Stimulated activated naive CD8-positive, alpha-beta T cell treated with anti-CD3 and anti-CD28 coated beads, Interleukin-15, Interleukin-2, amounts not matched to agents 100 U/mL and 50 U/mL, for 24 hours (primary cell): ENCODE data around the gene AAGAB.
"Not testable (repeated sequence)": the region's sequence is repeated elsewhere in the genome, so short reads cannot be mapped to it uniquely, and the experiment has no call there.

Experiments used
- ATAC-seq: fragments of 150-1000 bp; cut with Tn5 transposase; one replicate; pipeline ENCODE4 v1.10.0; 2021
- DNase-seq: peaks from one replicate; pipeline ENCODE4 v3.0.0; 2021

AAGAB gene, protein sequence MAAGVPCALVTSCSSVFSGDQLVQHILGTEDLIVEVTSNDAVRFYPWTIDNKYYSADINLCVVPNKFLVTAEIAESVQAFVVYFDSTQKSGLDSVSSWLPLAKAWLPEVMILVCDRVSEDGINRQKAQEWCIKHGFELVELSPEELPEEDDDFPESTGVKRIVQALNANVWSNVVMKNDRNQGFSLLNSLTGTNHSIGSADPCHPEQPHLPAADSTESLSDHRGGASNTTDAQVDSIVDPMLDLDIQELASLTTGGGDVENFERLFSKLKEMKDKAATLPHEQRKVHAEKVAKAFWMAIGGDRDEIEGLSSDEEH

DNA sequence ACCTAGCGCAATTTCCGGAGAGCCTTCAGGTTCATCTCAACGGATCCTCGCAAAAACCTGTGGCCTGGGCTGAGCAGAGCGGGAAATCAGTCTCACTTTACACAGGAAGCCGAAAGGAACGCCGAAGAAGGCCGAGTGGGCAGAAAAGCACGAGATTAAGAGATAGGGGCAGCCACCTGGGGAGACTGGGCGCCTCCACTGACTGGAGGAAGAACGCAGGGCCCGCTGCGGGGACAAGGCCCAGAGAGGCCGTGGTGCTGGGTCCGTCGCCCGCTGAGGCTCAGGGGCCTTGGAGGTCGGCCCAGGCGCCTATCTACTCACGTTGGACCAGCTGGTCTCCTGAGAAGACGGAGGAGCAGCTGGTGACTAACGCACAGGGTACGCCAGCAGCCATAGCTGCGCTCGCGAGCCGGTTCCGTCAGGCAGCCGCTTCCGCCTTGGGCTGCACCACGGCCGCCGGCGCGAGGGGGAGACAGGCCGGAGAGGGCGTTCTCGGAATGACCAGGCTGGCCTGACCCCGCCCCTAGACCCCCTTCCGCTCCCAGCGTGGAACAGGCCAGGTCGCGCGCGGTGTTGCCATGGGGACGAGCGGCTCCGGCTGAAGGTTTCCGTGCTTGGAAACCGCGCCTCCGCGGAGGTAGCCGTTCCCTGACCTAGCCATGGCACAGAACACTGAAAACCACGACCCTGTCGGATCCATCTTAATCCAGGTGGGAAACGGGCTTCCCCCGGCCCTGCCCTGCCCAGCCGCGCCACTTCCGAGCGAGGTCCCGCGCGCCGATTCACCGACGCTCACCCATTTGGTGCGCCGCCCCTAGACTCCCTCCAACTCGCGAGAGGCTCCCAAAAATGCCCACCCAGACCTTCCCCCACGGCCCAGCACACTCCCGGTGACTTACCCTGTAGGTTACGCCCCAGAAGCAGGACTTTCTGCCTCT, at the start of gene AAGAB, which contains the start of gene IQCH:
AAGAB (minus strand) TSS at position 424 of the 938 bp plus-strand sequence; CDS start at position 394, 30 bp downstream.
IQCH (plus strand) TSS at position 549 of the 938 bp plus-strand sequence; CDS start at position 660, 111 bp downstream.
- DNase-seq (peak; percentile 99), ATAC-seq (peak; percentile 97)

DNA sequence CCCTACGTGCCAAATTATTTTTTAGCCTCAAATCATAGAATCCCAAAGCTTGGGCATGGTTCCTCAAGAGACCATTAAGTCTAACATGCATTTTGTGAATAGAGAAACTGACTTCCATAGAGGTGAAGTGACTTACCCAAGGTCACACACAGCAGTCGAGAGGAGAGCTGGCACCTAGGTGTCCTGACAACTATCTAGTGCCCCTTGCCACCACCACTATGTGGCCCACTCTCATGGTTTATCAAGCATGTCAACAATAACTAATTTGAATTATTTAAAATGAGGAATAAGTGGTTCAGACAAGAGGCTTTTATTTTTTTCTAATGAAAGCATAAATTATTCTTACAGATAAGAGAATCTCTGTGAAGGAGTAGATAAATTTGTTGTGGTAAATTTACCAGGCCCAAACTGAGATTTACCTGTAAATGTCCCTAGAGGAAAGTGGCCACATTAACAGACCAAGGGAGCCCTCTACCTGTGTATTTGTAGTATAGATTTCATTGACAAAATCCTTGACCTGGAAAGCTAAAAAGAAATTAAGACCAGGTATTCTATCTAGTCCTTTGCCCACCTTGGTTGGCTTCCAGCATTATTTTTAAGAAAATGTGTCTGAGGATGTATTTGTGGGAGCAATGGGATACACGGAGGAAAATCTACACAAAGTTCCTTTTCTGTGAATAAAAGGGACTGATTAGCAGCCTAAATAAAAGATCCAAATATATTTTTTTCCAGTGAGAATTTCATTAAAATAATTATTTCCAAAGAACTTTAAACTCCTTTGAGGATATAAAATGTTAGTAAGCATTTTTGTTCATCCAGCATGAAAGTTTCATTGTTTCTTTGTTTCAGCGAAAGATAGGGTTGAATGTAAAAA, 49.3 kb upstream of the AAGAB start:
- DNase-seq (no peak), ATAC-seq (no peak)

DNA sequence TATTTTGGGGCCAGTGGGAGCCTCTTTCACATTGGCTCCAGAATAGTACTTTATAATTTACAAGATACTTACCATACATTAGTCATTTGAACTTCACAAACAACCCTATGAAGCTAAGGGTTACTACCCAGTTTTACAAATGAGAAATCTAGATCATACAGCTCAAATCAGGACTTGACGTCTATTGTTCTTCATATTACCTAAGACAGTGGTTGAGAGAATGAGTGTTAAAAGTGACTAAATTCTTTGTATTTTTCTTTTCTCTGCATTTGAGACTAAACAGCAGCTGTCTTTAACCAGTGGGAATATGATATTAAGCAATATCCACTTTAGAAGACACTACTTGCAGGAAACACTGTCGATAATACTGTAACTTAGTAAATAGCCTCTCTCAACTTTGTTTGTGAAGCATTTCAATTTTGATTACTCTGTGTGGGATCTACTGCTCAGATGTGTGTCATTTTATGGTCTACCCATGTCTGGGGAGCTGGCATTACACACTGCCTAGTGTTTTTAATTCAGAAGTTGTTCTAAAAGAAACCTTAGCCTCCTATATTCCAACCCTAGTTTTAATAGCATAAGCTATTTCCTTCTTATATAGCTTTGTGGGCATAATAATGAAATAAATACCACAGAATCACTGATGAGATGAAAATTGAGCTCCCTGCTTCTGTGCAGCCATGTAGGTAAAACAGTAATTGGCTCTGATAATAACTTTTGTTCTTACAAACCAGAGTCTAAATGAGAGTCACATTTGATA, 46.0 kb upstream of the AAGAB start:
- no peak for ATAC-seq
- no peak for DNase-seq

DNA sequence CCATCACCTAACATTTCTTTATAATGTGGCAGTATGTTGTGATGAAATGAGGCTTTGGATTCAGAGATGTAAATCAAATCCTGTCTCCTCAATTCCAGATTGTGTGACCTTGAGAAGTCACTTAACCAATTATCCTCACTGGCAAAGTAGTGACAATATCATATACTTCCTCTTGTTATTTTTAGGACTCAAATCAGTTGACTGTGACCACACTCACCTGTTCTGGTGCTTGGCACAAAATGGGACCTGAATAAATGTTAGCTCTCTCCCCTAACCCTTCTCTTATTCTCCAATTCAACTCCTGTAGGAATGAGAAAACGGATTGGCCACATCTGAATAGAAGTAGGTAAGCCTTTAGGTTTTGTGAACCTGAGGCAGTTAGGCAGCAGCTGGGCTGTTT, 42.2 kb upstream of the AAGAB start:
- DNase-seq (no peak), ATAC-seq (no peak)

DNA sequence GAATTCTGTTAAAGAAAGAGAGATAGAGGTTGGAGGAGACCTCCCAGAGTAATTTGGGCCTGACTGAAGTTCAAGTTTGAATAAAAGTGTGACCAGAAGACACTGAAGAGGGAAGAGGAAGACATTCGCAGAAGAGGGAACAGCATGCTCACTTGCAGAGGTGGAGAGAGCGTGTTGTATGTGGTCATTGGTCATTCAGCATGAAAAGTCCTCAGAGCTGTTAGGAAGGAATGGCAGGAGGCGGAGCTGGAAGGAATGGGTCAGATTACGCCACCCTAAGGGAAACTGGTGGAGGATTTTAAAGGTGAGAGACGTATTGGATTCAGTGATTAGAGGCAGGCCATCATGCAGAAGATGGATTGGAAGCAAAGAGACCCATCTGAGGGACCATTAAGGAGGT, 41.7 kb upstream of the AAGAB start:
- DNase-seq = no peak
- no peak for ATAC-seq

DNA sequence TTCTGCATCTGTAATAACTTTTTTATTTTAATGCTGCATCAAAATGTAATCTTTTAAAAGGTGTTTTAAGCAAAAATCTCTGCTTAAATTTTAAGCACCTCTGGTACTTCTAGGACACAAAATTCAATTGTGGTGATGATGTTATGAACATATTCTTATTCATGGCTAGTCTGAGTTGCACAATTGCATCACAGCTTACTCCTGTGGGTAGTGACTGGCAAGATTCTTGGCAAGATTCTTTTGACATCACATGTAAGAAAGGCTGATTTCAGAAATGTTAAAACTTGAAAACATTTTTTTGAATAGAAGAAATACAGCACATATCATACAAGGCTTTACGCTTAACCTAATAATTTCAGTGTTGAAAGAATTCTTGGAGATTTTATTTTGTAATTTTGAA, 35.9 kb upstream of the AAGAB start:
- DNase-seq = no peak
- ATAC-seq = no peak

DNA sequence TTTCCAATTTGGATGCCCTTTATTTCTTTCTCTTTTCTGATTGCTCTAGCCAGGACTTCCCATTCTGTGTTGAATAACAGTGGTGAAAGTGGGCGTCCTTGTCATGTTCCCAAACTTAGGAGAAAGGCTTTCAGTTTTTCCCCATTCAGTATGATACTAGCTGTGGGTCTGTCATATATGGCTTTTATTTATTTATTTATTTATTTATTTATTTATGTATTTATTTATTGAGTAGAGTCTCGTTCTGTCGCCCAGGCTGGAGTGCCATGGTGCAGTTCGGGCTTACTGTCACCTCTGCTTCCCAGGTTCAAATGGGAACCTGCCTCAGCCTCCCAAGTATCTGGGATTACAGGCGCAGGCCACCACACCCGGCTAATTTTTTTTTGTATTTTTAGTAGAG, 31.9 kb upstream of the AAGAB start:
- ATAC-seq, DNase-seq: not testable (repeated sequence)

DNA sequence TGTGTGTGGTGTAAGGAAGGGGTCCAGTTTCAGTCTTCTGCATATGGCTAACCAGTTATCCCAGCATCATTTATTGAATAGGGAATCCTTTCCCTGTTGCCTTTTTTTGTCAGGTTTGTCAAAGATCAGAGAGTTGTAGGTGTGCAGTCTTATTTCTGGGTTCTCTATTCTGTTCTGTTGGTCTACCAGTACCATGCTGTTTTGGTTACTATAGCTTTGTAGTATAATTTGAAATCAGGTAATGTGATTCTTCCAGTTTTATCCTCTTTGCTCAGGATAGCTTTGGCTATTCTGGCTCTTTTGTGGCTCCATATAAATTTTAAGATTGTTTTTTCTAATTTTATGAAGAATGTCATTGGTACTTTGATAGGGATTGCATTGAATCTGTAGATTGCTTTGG, 31.2 kb upstream of the AAGAB start:
- ATAC-seq, DNase-seq: not testable (repeated sequence)

DNA sequence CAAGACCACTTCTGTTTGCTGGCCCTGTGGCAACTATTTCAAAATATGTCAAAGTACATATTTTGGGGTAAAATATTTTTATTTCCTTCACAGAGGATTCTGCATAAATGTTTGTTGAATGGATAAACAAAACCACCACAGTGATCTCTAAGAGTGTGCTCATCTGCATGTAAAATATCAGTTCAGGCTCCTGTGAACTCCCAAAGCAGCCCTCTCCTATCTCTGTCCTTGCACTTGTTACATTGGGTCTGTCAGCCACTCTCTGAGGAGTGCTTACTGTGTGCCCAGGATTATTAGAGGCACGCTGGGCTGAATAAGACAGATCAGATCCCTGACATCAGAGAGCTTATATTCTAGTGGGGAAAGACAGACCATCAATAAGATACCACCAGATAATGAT, 27.3 kb upstream of the AAGAB start:
- no peak for DNase-seq
- ATAC-seq = no peak

DNA sequence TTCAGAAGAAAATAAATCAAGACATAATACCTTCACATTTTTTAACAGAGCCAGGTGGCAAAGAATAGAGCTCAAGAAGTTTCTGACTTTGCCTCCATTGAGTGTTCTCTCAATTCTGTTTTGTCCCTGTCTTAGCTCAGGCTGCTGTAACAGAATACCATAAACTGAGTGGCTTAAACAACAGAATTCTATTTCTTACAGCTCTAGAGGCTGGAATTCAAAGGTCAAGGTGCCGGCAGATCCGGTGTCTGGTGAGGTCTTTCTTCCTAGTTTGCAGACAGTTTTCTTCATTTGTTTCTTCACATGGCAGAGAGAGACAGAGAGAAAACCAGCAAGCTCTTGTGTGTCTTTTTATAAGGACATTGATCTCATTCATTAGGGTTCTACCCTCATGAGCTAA, 25.8 kb upstream of the AAGAB start:
- ATAC-seq = no peak
- DNase-seq = no peak

DNA sequence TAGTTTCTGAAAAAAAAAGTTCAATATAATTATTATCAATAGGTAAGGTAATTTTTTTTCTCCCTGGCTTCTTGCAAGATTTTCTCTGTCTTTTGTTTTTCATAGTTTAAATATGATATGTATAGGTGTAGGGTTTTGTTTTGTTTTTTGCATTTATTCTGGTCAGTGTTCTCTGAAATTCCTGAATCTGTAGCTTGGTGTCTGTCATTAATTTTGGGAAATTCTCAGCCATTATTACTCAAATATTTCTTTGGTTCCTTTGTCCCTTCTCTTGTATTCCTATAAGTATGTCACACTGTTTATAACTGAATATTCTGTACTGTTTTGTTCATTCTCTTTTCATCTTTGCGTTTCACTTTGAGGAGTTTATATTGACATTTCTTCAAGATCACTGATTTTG, 22.2 kb upstream of the AAGAB start:
- DNase-seq (no peak), ATAC-seq (no peak)

DNA sequence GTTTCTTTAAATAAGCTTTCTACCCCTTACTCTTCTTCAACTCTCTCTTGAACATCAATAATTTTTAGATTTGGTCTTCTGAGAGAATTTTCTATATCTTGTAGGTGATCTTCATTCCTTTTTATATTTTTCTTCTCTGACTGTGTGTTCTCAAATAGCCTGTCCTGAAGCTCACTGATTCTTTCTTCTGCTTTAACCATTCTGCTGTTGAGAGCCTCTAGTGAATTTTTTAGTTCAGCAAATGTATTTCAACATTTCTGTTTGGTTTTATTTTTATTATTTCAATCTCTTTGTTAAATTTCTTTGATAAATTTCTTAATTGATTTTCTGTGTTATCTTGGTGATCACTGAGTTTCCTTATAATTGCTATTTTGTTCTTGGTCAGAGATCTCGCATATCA, 19.8 kb upstream of the AAGAB start:
- ATAC-seq (no peak), DNase-seq (no peak)

DNA sequence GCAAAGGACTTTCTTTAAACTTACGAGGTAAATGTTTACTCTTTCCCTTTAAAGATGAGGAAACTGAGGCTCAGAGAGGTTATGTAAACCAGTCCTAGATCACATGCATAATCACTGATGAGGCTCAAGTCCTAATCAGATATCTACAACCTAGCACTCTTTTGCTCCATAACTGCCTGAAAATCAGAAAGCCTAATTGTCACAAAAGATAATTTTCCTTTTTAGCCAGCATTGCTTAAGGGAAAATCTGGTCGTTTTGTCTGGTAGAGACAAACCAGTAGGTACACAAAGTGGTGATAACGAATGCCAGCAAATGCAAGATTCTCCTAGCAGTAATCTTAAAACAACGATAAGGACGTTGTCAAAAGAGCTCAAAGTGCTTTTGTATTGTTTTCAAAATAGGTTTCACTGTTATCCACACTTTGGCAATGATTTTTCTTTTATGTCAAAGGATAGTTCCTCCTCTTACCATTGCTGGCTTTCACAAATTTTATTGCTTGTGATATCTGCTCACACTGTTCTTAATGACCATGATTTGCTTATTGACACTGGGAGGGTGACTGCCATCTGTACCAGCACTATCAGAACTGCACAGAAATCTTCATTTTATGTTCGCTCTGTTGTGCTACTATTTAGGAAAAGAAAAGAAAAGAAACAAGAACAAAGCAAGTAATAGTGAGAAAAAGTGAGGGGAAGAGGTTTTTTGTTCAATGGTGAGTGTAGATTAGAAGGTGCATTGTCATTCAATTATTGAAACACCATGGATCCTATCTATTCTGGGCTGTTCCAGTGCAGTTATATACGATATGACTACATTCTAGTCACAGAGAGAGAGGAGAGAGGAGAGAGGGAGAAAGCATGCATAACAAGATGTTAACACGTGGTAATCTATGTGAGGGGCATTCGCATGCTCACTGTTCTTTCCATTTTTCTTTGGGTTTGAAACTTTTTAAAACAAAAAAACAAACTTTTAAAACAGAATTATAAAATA, 13.8 kb upstream of the AAGAB start:
- DNase-seq = no peak
- no peak for ATAC-seq

DNA sequence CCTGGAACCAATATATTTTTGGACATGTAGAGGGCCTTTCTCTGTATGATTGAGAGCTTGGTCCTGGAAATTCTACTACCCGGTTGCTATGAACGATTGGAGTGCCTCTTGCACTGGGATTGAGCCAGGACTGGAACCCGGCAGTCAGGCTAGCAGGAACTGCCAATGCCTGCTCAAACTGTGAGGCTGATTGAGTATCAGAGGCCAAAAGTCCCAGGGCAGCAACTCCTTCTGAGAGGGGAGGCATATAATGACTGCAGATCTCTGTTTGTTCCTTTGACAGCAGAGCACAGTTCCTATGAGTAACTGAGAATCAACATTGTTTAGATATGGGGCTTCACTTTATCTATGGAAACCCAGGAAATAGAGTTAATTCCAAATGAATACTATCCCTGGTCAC, 13.0 kb upstream of the AAGAB start:
- no peak for DNase-seq
- no peak for ATAC-seq

DNA sequence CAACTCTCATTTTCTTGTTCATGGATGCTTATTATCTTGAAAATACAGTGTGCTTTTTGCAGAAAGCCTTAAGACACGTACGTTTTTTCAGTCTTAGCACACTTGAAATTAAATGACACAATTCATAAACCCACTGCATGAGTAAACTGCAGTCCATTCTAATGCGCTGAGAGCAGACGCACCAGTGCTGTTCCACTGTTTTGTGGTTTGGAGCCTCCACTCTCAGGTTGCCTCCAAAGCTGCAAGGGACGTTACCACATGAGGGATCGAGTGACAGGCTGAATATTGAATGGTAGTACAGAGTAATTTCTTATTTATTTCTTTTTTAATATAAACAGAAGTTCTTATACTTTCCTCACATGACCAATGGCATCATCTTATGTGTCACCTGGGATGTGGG, 12.4 kb upstream of the AAGAB start:
- no peak for ATAC-seq

DNA sequence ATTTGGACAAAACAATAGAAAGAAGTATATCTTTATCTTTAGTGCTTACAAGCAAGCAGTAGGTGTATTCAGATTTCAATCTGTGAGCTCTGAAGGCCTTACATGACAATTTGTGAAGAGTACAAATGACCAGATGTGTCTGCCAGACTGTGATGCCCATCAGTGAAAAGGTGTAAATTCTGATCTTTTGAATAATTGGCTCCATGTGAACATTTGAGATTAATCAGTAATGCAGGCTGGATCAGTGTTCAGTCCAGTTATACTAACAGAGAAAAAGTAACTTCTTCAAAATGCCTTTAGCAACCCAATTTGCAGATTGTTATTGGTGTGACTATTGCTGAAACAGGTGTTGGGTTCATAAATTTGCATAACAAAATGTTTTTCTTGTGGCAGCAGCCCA, 5.3 kb upstream of the AAGAB start:
- ATAC-seq (no peak), DNase-seq (no peak)

More for the DNA sequence above, 12.4 kb upstream of the AAGAB start:
- DNase-seq = no peak

DNA sequence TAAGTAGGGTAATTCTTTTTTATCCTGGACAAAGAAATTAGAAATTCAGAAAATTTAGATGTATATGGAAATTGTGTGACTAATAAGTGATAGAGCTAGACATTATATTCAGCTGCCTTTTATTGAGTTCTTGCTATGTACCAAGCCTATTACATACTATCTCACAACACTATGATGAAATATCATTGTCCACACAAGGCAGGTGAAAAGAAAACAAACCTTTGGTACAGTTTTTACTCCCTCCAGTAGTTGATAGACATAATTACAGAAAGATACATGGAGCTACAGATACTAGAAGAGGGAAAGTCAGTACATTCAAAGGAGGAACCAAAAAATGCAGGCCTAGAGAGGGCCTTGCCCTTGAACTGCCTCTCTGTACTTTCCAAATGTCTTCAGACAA, 4.9 kb upstream of the AAGAB start:
- DNase-seq = no peak
- no peak for ATAC-seq

DNA sequence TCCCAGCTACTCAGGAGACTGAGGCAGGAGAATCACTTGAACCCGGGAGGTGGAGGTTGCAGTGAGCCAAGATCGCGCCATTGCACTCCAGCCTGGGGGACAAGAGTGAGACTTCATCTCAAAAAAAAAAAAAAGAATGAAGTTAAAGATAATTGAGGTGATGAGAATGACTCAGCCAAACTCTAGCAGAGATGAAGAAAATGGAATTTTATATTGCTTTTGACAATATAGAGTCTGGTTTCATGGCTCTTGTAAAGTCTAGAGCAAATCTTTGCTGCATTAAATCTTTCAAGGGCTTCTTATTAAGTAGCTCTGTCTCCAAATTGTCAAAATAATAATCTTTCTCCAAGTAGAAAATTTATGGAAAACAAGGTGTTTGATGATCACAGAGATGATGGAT, 4.0 kb upstream of the AAGAB start:
- not testable (repeated sequence) for ATAC-seq, DNase-seq

DNA sequence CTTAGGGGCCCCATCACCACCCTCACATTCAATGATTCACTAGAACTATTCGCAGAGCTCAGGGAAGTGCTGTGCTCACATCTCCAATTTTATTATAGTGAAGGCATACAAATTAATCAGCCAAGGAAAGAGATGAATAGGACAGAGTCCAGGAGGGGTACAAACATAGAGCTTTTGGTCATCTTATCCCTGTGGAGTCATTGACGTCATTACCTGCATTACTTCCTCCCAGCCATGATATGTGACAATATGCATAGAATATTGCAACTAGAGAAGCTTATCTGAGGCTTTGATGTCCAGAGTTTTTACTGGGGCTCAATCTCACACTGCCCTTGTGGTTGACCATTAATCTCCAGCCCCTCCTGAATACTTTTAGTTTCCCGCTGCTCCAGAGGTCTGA, 1.6 kb upstream of the AAGAB start:
- no peak for ATAC-seq
- no peak for DNase-seq

DNA sequence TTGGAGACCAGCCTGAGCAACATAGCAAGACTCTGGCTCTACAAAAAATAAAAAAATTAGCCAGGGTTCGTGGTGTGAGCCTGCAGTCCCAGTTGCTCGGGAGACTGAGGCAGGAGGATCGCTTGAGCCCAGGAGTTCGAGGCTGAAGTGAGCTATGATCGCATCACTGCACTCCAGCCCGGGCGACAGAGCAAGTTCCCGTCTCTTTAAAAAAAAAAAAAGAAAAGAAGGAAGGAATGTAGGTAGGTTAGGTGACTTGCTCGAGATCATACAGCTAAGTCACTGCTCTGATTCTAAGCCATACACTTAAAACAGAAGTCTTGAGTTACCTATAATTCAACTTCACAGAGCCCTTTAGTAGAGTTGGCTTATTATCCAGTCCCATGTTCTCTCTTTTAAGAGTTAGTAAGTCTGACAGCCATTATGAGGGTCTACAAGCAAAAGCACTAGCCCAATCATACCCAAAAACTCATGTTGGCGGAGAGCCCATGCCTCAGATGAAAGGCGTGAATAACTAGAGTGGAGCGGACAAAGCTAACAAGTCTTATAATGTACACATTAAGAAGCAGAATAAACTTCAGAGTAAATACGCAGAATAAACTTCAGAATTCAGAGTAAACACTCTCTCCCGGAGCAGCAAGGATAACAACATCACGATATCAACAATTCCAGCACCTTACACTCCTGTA, 768 bp downstream of the AAGAB start:
- DNase-seq (no peak), ATAC-seq (no peak)
